Endothelial cell of umbilical vein (primary cell): ENCODE measurements around the gene NOTCH2.

Source experiments
- CTCF ChIP-seq, 2 donors: IDR thresholded peaks; 1 replicate in 1 of 2; 2 replicates in 1 of 2; pipeline ENCODE4 v1.5.1; 2011; ENCODE audit warnings: low read length in 2 of 2, mild to moderate bottlenecking in 2 of 2, moderate library complexity in 2 of 2, control low read depth in 1 of 2, inconsistent platforms in 1 of 2, low read depth in 1 of 2; ENCODE audit not compliant: insufficient read depth in 1 of 2; ENCODE audit errors: extremely low read depth in 1 of 2
- EZH2 ChIP-seq: IDR thresholded peaks from 2 replicates; pipeline ENCODE4 v1.6.1; 2012; ENCODE audit warnings: borderline replicate concordance, low read depth, mild to moderate bottlenecking, moderate library complexity, low read length, inconsistent platforms; ENCODE audit not compliant: severe bottlenecking
- FOS ChIP-seq: IDR thresholded peaks from 2 replicates; pipeline ENCODE4 v1.6.1; 2011; ENCODE audit warnings: mild to moderate bottlenecking, low read length, moderate library complexity, borderline replicate concordance; ENCODE audit not compliant: insufficient read depth
- JUN ChIP-seq: IDR thresholded peaks from 2 replicates; pipeline ENCODE4 v1.6.1; 2011; ENCODE audit warnings: borderline replicate concordance, low read depth; ENCODE audit not compliant: insufficient read length, insufficient read depth
- MAX ChIP-seq: IDR thresholded peaks from 2 replicates; pipeline ENCODE4 v1.6.1; 2011; ENCODE audit not compliant: insufficient read depth, insufficient read length
- POLR2A ChIP-seq: IDR thresholded peaks from 2 replicates; pipeline ENCODE4 v1.6.1; 2012; ENCODE audit warnings: low read depth, mild to moderate bottlenecking, control low read depth, low read length
- POLR2AphosphoS5 ChIP-seq: IDR thresholded peaks from 2 replicates; pipeline ENCODE4 v1.6.1; 2012; ENCODE audit warnings: low read depth, mild to moderate bottlenecking, control low read depth, low read length, moderate library complexity; ENCODE audit not compliant: insufficient read depth

- TF ChIP-seq FOS (no peak), CTCF (IDR thresholded peaks at IDR 0.05; ENCODE audit: extremely low read depth in 1 of 2, insufficient read depth in 1 of 2, low read depth in 1 of 2, low read length in 2 of 2) (no peak), POLR2AphosphoS5 (no peak), MAX (no peak), POLR2A (no peak), EZH2 (no peak), JUN (no peak)
These were observed 201.3 kb downstream of the NOTCH2 start for GRCh38 chr1:119868176-119868575.
